Transverse colon (tissue), 4 donors: ENCODE data around the gene ADAM10.

ENCODE experiments used
- EP300 ChIP-seq: sonication (generic); formaldehyde crosslinking; IDR thresholded peaks from one replicate; pipeline ENCODE4 v1.6.1; 2017; ENCODE audit warnings: antibody characterized with exemption, low read depth
- POLR2A ChIP-seq: fragments of 450-650 bp; IDR thresholded peaks from one replicate; pipeline ENCODE4 v1.6.1; 2016; ENCODE audit warnings: antibody characterized with exemption, mild to moderate bottlenecking, moderate library complexity
- POLR2AphosphoS5 ChIP-seq, 3 donors: sonication (generic); formaldehyde crosslinking; IDR thresholded peaks; one replicate each; pipeline ENCODE4 v1.6.1; 2016; ENCODE audit warnings: antibody characterized with exemption in 3 of 3
- TF ChIP-seq, protein P1 (sequence below), 5 experiments: fragments of 200-600 bp in 3 of 5; fragments of 450-650 bp in 2 of 5; sonication (generic) in 3 of 5; IDR thresholded peaks; 1 replicate in 2 of 5; 2 replicates in 3 of 5; pipeline ENCODE4 v1.5.1; 2016 to 2017; ENCODE audit warnings: antibody characterized with exemption in 5 of 5, inconsistent platforms in 3 of 5, mild to moderate bottlenecking in 2 of 5, moderate library complexity in 1 of 5

DNA sequence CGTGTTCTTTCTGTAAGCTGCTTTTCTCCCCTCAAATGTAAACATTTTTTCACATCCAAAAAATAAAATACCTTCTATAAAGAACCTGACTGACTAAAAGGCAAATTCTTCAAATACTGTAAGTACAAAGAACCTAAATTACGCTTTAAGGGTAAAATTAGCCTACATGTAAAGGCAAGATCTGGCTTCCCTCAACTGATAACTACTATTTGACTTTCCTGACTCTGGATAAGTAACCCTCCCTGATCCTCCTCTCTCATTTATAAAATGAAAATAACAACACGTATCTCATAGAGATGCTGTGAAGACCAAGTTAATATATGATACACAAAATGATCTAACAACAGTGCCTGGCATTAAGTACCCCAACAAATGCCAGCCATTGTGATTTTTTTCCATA is 12.2 kb downstream of the ADAM10 start:
- TF ChIP-seq, protein P1, sequence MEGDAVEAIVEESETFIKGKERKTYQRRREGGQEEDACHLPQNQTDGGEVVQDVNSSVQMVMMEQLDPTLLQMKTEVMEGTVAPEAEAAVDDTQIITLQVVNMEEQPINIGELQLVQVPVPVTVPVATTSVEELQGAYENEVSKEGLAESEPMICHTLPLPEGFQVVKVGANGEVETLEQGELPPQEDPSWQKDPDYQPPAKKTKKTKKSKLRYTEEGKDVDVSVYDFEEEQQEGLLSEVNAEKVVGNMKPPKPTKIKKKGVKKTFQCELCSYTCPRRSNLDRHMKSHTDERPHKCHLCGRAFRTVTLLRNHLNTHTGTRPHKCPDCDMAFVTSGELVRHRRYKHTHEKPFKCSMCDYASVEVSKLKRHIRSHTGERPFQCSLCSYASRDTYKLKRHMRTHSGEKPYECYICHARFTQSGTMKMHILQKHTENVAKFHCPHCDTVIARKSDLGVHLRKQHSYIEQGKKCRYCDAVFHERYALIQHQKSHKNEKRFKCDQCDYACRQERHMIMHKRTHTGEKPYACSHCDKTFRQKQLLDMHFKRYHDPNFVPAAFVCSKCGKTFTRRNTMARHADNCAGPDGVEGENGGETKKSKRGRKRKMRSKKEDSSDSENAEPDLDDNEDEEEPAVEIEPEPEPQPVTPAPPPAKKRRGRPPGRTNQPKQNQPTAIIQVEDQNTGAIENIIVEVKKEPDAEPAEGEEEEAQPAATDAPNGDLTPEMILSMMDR (IDR thresholded peaks at IDR 0.05): no peak
- no peak for TF ChIP-seq POLR2AphosphoS5 (IDR thresholded peaks at IDR 0.05)
- TF ChIP-seq EP300: no peak
- no peak for TF ChIP-seq POLR2A
